SK-N-SH (cell line): ENCODE results near the gene OR2D2. TPM values are rescaled to one million over a fixed set of nuclear protein-coding genes. Genes with fewer than 3 reads are reported as not detected.

Experiments used
- CTCF ChIA-PET: fragments of 300-600, 350-600 bp; formaldehyde crosslinking; extraction: SDS; loops from one replicate; lab custom pipeline; 2021; lab: Yijun Ruan, JAX
- POLR2A ChIA-PET: fragments of 350-600 bp; sonication (Branson Sonifier 250); formaldehyde crosslinking; extraction: SDS; loops from one replicate; lab custom pipeline; 2020; ENCODE audit warnings: antibody characterized with exemption, inconsistent platforms; lab: Yijun Ruan, JAX
- DNase-seq: peaks from one replicate; pipeline ENCODE4 v3.0.0; 2012
- H2AFZ ChIP-seq: fragments of 200-600 bp; sonication (generic); 2 replicates; pipeline ENCODE4 v1.8.1; 2016; ENCODE audit warnings: antibody characterized with exemption, mild to moderate bottlenecking, low read depth
- H3F3A ChIP-seq: fragments of 200-600 bp; sonication (generic); replicated peaks from 2 replicates; pipeline ENCODE3; 2016; ENCODE audit warnings: antibody characterized with exemption, mild to moderate bottlenecking; ENCODE audit not compliant: insufficient read depth
- H3K27ac ChIP-seq, 2 experiments: fragments of 200-500 bp in 1 of 2; fragments of 200-600 bp in 1 of 2; sonication (Bioruptor generic) in 1 of 2; sonication (generic), shearing (Covaris generic) in 1 of 2; 2 replicates each; pipeline versions ENCODE4 v1.5.1 to v1.6.1; 2014 to 2016; ENCODE audit warnings: low read depth in 2 of 2, inconsistent platforms in 1 of 2, low read length in 1 of 2, mild to moderate bottlenecking in 1 of 2, mixed read lengths in 1 of 2
- H3K27me3 ChIP-seq: fragments of 200-600 bp; sonication (generic), shearing (Covaris generic); 2 replicates; pipeline ENCODE4 v1.6.1; 2016; ENCODE audit warnings: mixed run types; ENCODE audit not compliant: insufficient read depth
- H3K36me3 ChIP-seq, 2 experiments: fragments of 200-500 bp in 1 of 2; fragments of 200-600 bp in 1 of 2; sonication (Bioruptor generic) in 1 of 2; sonication (generic) in 1 of 2; replicated peaks in 1 of 2; 2 replicates each; pipeline versions ENCODE3 to v1.5.1; 2014 to 2016; ENCODE audit warnings: low read length in 1 of 2, mild to moderate bottlenecking in 1 of 2; ENCODE audit not compliant: insufficient read depth in 2 of 2, control insufficient read depth in 1 of 2
- H3K4me1 ChIP-seq, 2 experiments: fragments of 200-500 bp in 1 of 2; fragments of 200-600 bp in 1 of 2; sonication (Bioruptor generic) in 1 of 2; sonication (generic), shearing (Covaris generic) in 1 of 2; 2 replicates each; pipeline versions ENCODE4 v1.5.1 to v1.6.1; 2014 to 2016; ENCODE audit warnings: low read depth in 1 of 2, low read length in 1 of 2, mixed run types in 1 of 2; ENCODE audit not compliant: insufficient read depth in 2 of 2, control insufficient read depth in 1 of 2
- H3K4me2 ChIP-seq: fragments of 200-600 bp; sonication (generic), shearing (Covaris generic); 2 replicates; pipeline ENCODE4 v1.6.1; 2017; ENCODE audit warnings: mixed run types
- H3K4me3 ChIP-seq, 2 experiments: fragments of 200-500 bp in 1 of 2; fragments of 200-600 bp in 1 of 2; sonication (Bioruptor generic) in 1 of 2; sonication (generic), shearing (Covaris generic) in 1 of 2; 2 replicates each; pipeline versions ENCODE4 v1.5.1 to v1.8.1; 2014 to 2016; ENCODE audit warnings: low read depth in 2 of 2, inconsistent platforms in 1 of 2, low read length in 1 of 2, mild to moderate bottlenecking in 1 of 2, mixed read lengths in 1 of 2, moderate library complexity in 1 of 2
- H3K79me2 ChIP-seq: fragments of 200-600 bp; sonication (generic); 2 replicates; pipeline ENCODE4 v1.8.1; 2017; ENCODE audit warnings: mild to moderate bottlenecking; ENCODE audit not compliant: insufficient read depth
- H3K9ac ChIP-seq: fragments of 200-600 bp; sonication (generic); 2 replicates; pipeline ENCODE4 v1.6.1; 2017; ENCODE audit warnings: mixed run types
- H3K9me2 ChIP-seq: fragments of 200-600 bp; sonication (generic); 2 replicates; pipeline ENCODE4 v1.6.1; 2017; ENCODE audit warnings: mixed run types
- H3K9me3 ChIP-seq: fragments of 200-600 bp; sonication (generic); 2 replicates; pipeline ENCODE4 v1.6.1; 2017; ENCODE audit warnings: mixed run types, mild to moderate bottlenecking, moderate library complexity
- H4K20me1 ChIP-seq: fragments of 200-600 bp; sonication (generic); 2 replicates; pipeline ENCODE4 v1.6.1; 2017; ENCODE audit warnings: mild to moderate bottlenecking, mixed run types; ENCODE audit not compliant: insufficient read depth
- CHD2 ChIP-seq: fragments of 150-350 bp; IDR thresholded peaks from 2 replicates; pipeline ENCODE4 v1.6.1; 2018; ENCODE audit warnings: low read length; ENCODE audit not compliant: partially characterized antibody
- EP300 ChIP-seq, 2 experiments: IDR thresholded peaks; 2 replicates each; pipeline versions ENCODE4 v1.4.0 to v1.6.1; 2012; ENCODE audit warnings: borderline replicate concordance in 1 of 2, low read depth in 1 of 2, low read length in 1 of 2
- GATA2 ChIP-seq: sonication (generic); formaldehyde crosslinking; IDR thresholded peaks from 2 replicates; pipeline ENCODE4 v1.5.0; 2020; ENCODE audit warnings: mild to moderate bottlenecking, missing genetic modification reagents
- JUND ChIP-seq: IDR thresholded peaks from 2 replicates; pipeline ENCODE4 v1.4.0; 2012
- NRF1 ChIP-seq: IDR thresholded peaks from 2 replicates; pipeline ENCODE4 v1.6.1; 2012; ENCODE audit warnings: low read depth, mild to moderate bottlenecking, low read length
- SIN3A ChIP-seq: IDR thresholded peaks from 2 replicates; pipeline ENCODE4 v1.6.1; 2012; ENCODE audit warnings: low read depth, mild to moderate bottlenecking, low read length, moderate library complexity, borderline replicate concordance
- SMC3 ChIP-seq: IDR thresholded peaks from 2 replicates; pipeline ENCODE4 v1.6.1; 2012; ENCODE audit warnings: low read depth, low read length, improper control_type of control experiment
- WGBS: methylation state at CpG from one replicate; pipeline ENCODE4 v1.1.6; 2017; ENCODE audit warnings: low lambda C conversion rate; 5-methylcytosine and 5-hydroxymethylcytosine counted together
- polyA plus RNA-seq, 3 experiments: library from polyadenylated mRNA; depleted of rRNA; stranded (reverse); fragments of >200 nt; gene quantifications; 2 replicates each; pipeline ENCODE4 v1.2.3, GENCODE V29; 2012
- TF ChIP-seq, protein P1 (sequence below): IDR thresholded peaks from 2 replicates; pipeline ENCODE4; 2012
- TF ChIP-seq, protein P2 (sequence below): fragments of 150-350 bp; IDR thresholded peaks from 2 replicates; pipeline ENCODE4 v1.6.1; 2016; ENCODE audit warnings: mild to moderate bottlenecking, low read depth, low read length
- TF ChIP-seq, protein P3 (sequence below): IDR thresholded peaks from 2 replicates; pipeline ENCODE4 v1.4.0; 2012; ENCODE audit warnings: low read depth, borderline replicate concordance

OR2D2 gene
- polyA plus RNA-seq, 1 of the 3 experiments (the other 2 are of a cell fraction) = not detected

DNA sequence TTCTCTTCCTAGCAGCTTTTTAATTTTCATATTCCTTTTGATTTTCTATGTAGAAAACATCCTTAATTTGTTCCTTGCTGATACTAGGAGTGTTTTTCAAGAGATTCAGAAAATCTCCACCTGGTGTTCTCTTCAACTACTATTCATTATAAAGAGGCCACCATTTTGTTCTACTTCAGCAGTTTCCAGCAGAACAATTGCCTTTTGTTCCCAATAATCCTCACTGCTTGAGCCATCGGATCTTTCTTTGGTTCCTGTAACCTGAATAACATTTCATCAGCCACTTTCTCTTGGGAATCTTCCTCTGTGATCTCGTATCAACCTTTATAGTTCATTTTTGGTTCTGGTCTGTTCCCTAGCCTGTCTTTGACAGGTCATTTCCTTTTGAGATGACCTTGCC is 48.6 kb downstream of the OR2D2 start:
- TF ChIP-seq EP300 (IDR thresholded peaks at IDR 0.05; ENCODE audit: borderline replicate concordance in 1 of 2, low read depth in 1 of 2, low read length in 1 of 2) (no peak), JUND (no peak)
- ChIA-PET POLR2A (no interaction called here), CTCF (no interaction called here)
- Histone ChIP-seq H3K4me3 (no peak overlapping the region), H3F3A (no peaks in the 10 kb centered on the region), H3K27ac (no peak overlapping the region), H3K9me3 (no peaks in the 10 kb centered on the region), H3K4me1 (no peaks in the 10 kb centered on the region), H3K36me3 (no peaks in the 10 kb centered on the region), H3K9me2 (no peaks in the 10 kb centered on the region), H4K20me1 (no peaks in the 10 kb centered on the region), H3K79me2 (no peaks in the 10 kb centered on the region), H2AFZ (no peak overlapping the region), H3K4me2 (no peak overlapping the region), H3K9ac (no peak overlapping the region), H3K27me3 (no peaks in the 10 kb centered on the region)
- no peak for DNase-seq
- 0% methylated on average over 2 of the region's 2 CpGs for WGBS

DNA sequence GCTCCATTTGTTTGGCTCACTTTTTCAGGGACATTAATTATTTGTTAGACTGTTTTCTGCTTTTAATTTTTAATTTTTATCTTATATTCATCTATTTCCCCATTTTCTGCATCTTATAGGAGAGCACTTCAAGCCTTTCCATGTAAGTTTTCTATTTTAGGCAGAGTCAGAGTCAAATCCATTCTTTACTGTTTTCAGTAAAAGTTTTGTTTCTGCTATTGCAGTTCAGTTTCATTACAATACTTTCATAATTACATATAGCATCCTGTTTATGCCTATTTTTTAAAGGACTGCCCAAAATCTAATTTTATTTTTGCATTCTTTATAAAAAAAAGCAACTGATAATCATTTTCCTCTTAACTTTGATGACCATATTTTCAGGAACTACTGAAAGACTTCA is 50.6 kb downstream of the OR2D2 start:
- no peaks in the 10 kb centered on the region for H3K9me3 ChIP-seq
- no peak overlapping the region for H3K27ac ChIP-seq
- H3K79me2 ChIP-seq = no peaks in the 10 kb centered on the region
- H3K9ac ChIP-seq = no peak overlapping the region
- H4K20me1 ChIP-seq = no peaks in the 10 kb centered on the region
- no peak for TF ChIP-seq GATA2
- no peak for TF ChIP-seq CHD2
- no peak for TF ChIP-seq JUND
- TF ChIP-seq, protein P1, sequence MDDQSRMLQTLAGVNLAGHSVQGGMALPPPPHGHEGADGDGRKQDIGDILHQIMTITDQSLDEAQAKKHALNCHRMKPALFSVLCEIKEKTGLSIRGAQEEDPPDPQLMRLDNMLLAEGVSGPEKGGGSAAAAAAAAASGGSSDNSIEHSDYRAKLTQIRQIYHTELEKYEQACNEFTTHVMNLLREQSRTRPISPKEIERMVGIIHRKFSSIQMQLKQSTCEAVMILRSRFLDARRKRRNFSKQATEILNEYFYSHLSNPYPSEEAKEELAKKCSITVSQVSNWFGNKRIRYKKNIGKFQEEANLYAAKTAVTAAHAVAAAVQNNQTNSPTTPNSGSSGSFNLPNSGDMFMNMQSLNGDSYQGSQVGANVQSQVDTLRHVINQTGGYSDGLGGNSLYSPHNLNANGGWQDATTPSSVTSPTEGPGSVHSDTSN = no peak
- TF ChIP-seq, protein P2, sequence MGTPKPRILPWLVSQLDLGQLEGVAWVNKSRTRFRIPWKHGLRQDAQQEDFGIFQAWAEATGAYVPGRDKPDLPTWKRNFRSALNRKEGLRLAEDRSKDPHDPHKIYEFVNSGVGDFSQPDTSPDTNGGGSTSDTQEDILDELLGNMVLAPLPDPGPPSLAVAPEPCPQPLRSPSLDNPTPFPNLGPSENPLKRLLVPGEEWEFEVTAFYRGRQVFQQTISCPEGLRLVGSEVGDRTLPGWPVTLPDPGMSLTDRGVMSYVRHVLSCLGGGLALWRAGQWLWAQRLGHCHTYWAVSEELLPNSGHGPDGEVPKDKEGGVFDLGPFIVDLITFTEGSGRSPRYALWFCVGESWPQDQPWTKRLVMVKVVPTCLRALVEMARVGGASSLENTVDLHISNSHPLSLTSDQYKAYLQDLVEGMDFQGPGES = no peak
- no peak for TF ChIP-seq SIN3A
- no peak for TF ChIP-seq SMC3
- TF ChIP-seq NRF1 = no peak
- TF ChIP-seq, protein P3, sequence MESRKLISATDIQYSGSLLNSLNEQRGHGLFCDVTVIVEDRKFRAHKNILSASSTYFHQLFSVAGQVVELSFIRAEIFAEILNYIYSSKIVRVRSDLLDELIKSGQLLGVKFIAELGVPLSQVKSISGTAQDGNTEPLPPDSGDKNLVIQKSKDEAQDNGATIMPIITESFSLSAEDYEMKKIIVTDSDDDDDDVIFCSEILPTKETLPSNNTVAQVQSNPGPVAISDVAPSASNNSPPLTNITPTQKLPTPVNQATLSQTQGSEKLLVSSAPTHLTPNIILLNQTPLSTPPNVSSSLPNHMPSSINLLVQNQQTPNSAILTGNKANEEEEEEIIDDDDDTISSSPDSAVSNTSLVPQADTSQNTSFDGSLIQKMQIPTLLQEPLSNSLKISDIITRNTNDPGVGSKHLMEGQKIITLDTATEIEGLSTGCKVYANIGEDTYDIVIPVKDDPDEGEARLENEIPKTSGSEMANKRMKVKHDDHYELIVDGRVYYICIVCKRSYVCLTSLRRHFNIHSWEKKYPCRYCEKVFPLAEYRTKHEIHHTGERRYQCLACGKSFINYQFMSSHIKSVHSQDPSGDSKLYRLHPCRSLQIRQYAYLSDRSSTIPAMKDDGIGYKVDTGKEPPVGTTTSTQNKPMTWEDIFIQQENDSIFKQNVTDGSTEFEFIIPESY = no peak
- POLR2A ChIA-PET = no interaction called here
- no peaks in the 10 kb centered on the region for H3K27me3 ChIP-seq
- no peaks in the 10 kb centered on the region for H3F3A ChIP-seq
- H3K9me2 ChIP-seq = no peaks in the 10 kb centered on the region
- H2AFZ ChIP-seq = no peak overlapping the region
- no peak for DNase-seq
- CTCF ChIA-PET = no interaction called here
- H3K4me3 ChIP-seq = no peak overlapping the region
- no peaks in the 10 kb centered on the region for H3K36me3 ChIP-seq
- H3K4me1 ChIP-seq = no peaks in the 10 kb centered on the region
- H3K4me2 ChIP-seq = no peak overlapping the region

Other genes starting within 250 kb of the OR2D2 start
- gene DCHS1, start 236.7 kb downstream of the OR2D2 start, polyA plus RNA-seq (2012; rRNA removed) = 3.0 and 5.7 TPM in 2 replicates
- gene MRPL17, start 209.2 kb downstream of the OR2D2 start, polyA plus RNA-seq (2012; rRNA removed) = 88.3 and 88.6 TPM in 2 replicates
- not detected in 2 replicates for gene OR2AG2, start 120.5 kb downstream of the OR2D2 start, polyA plus RNA-seq (2012; rRNA removed)
- not detected in 2 replicates for gene OR2AG1, start 109.5 kb downstream of the OR2D2 start, polyA plus RNA-seq (2012; rRNA removed)
- gene OR6A2, start 92.8 kb downstream of the OR2D2 start, polyA plus RNA-seq (2012; rRNA removed) = not detected in 2 replicates
- gene OR10A5, start 46.8 kb downstream of the OR2D2 start, polyA plus RNA-seq (2012; rRNA removed) = not detected in 2 replicates
- gene OR10A2, start 29.4 kb downstream of the OR2D2 start, polyA plus RNA-seq (2012; rRNA removed) = not detected in 2 replicates
- not detected in 2 replicates for gene OR10A4, start 15.9 kb downstream of the OR2D2 start, polyA plus RNA-seq (2012; rRNA removed)
- not detected in 2 replicates for gene OR2D3, start 28.5 kb upstream of the OR2D2 start, polyA plus RNA-seq (2012; rRNA removed)
- 0.15 and 0.54 TPM in 2 replicates for gene ZNF215, start 33.9 kb upstream of the OR2D2 start, polyA plus RNA-seq (2012; rRNA removed)
- 1.4 and 2.5 TPM in 2 replicates for gene ZNF214, start 127.8 kb upstream of the OR2D2 start, polyA plus RNA-seq (2012; rRNA removed)
- gene NLRP14, start 128.0 kb upstream of the OR2D2 start, polyA plus RNA-seq (2012; rRNA removed) = not detected in 2 replicates
- gene RBMXL2, start 196.5 kb upstream of the OR2D2 start, polyA plus RNA-seq (2012; rRNA removed) = not detected in 2 replicates